ENCODE measurements around the gene KLK6.

The KLK6 gene

GRCh38 chr19:50922317-50922853 lies 47.0 kb downstream of the KLK6 start:
- no peak overlapping the region for H3K27ac Mint-ChIP-seq
- H3K4me1 Mint-ChIP-seq (ENCODE audit: low read depth) = peaks cover 9% of the 10 kb centered on the region

GRCh38 chr19:50921426-50922316 lies 47.7 kb downstream of the KLK6 start:
- Mint-ChIP-seq H3K27me3 (ENCODE audit: low read depth) (peaks cover 18% of the 10 kb centered on the region), H3K36me3 (ENCODE audit: low read depth) (no peaks in the 10 kb centered on the region), H3K9me3 (no peaks in the 10 kb centered on the region), H3K4me1 (ENCODE audit: low read depth) (peaks cover 9% of the 10 kb centered on the region), H3K4me3 (no peak overlapping the region), H3K27ac (no peak overlapping the region)
- DNase-seq (ENCODE audit: low spot score) = no peak

More at GRCh38 chr19:50922317-50922853, 47.0 kb downstream of the KLK6 start:
- Mint-ChIP-seq H3K9me3 (no peaks in the 10 kb centered on the region), H3K27me3 (ENCODE audit: low read depth) (peaks cover 15% of the 10 kb centered on the region), H3K36me3 (ENCODE audit: low read depth) (no peaks in the 10 kb centered on the region), H3K4me3 (no peak overlapping the region)
- peak; percentile 74 for DNase-seq (ENCODE audit: low spot score)

GRCh38 chr19:50916069-50916468 lies 53.3 kb downstream of the KLK6 start:
- H3K4me3 Mint-ChIP-seq = no peak overlapping the region
- no peaks in the 10 kb centered on the region for H3K4me1 Mint-ChIP-seq (ENCODE audit: low read depth)
- no peaks in the 10 kb centered on the region for H3K36me3 Mint-ChIP-seq (ENCODE audit: low read depth)
- peaks cover 9% of the 10 kb centered on the region for H3K27me3 Mint-ChIP-seq (ENCODE audit: low read depth)
- no peak overlapping the region for H3K27ac Mint-ChIP-seq
- no peaks in the 10 kb centered on the region for H3K9me3 Mint-ChIP-seq
- DNase-seq (ENCODE audit: low spot score) = no peak

DNA sequence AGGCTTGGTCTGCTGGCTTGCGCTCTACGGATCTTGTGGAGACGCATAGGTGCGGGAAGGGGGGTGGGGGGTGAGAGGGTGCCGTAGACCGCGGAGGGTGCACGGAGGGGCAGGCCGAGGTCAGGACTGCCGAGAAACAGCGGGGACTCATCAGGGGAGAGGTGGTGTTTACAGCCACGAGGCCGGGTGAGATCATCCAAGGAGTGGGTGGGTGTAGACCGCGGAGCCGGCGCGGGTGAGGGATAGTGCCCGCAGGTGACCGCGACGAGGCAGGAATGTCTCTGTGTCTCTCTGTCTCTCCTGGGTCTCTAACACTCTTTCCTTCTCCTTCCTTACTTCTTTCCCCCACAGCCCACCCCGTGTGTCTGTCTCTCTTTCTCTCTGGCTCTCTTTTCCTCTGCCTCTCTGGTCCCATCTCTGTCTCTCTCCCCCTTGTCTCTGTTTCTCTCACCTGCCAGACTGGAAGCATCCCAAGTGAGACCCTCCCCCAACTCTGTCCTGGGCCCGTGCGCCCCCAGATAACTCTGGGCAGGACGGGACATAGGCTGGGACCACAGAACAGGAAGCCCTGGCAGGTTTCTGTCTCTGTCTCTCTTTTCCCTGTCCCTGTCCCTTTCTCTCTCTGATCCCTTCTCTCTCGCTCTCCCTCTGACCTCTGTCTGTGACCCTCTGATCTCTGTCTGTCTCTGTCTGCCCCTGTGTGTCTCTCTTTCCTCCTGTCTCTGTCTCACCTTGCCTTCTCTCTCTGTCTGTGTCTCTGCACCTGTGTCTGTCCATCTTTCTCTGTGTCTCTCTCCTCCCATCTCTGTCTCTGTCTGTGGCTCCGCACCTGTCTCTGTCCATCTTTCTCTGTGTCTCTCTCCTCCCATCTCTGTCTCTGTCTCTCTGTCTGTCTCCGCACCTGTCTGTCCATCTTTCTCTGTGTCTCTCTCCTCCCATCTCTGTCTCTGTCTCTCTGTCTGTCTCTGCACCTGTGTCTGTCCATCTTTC lies 56.4 kb downstream of the KLK6 start:
- peaks cover 5% of the 10 kb centered on the region for H3K4me1 Mint-ChIP-seq (ENCODE audit: low read depth)
- H3K4me3 Mint-ChIP-seq = no peak overlapping the region
- DNase-seq (ENCODE audit: low spot score) = peak; percentile 56
- H3K36me3 Mint-ChIP-seq (ENCODE audit: low read depth) = no peaks in the 10 kb centered on the region
- H3K9me3 Mint-ChIP-seq = no peaks in the 10 kb centered on the region
- no peak overlapping the region for H3K27ac Mint-ChIP-seq
- peaks cover 32% of the 10 kb centered on the region for H3K27me3 Mint-ChIP-seq (ENCODE audit: low read depth)

DNA sequence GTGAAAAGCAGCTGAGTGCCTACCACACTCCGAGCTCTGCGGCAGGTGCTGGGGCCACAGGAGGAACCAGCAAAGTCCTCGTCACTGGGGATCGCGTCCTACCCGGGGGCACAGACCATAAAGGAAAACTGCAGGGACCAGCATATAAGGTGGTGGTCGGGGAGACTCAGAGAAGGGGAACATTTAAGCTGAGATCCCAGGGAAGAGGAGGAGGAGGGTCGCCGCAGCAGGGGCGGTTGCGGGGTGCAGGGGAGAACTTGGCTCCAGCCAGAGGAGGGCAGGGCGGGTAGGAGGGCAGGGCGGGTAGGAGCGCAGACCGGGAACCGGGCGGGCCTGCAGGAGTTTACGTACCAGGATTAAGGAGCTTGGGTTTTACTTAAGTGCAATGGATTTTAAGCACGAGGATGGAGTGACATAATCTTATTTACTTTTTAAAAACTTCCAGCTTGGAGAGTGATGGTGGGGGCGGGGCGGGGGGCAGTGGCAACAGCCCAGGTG lies 57.2 kb downstream of the KLK6 start:
- Mint-ChIP-seq H3K4me1 (ENCODE audit: low read depth) (peaks cover 5% of the 10 kb centered on the region), H3K4me3 (no peak overlapping the region), H3K27me3 (ENCODE audit: low read depth) (peaks cover 33% of the 10 kb centered on the region), H3K27ac (no peak overlapping the region), H3K9me3 (no peaks in the 10 kb centered on the region), H3K36me3 (ENCODE audit: low read depth) (no peaks in the 10 kb centered on the region)
- no peak for DNase-seq (ENCODE audit: low spot score)

- H3K4me3 Mint-ChIP-seq = no peak within 1 kb of the TSS
These were observed 57.9 kb downstream of the KLK6 start, which contains the start of gene KLK4 for GRCh38 chr19:50911206-50912101. KLK4 (minus strand) TSS chr19:50911395; CDS start chr19:50910738, 657 bp downstream.

GRCh38 chr19:50910722-50911121 lies 58.7 kb downstream of the KLK6 start:
- Mint-ChIP-seq H3K27ac (no peak overlapping the region), H3K9me3 (no peaks in the 10 kb centered on the region), H3K4me3 (no peak overlapping the region), H3K36me3 (ENCODE audit: low read depth) (no peaks in the 10 kb centered on the region), H3K4me1 (ENCODE audit: low read depth) (peaks cover 5% of the 10 kb centered on the region), H3K27me3 (ENCODE audit: low read depth) (peaks cover 30% of the 10 kb centered on the region)
- DNase-seq (ENCODE audit: low spot score) = no peak

More at GRCh38 chr19:50911206-50912101, 57.9 kb downstream of the KLK6 start, which contains the start of gene KLK4:
- Mint-ChIP-seq H3K36me3 (ENCODE audit: low read depth) (no peaks in the 10 kb centered on the region), H3K27me3 (ENCODE audit: low read depth) (peaks cover 30% of the 10 kb centered on the region), H3K4me1 (ENCODE audit: low read depth) (peaks cover 5% of the 10 kb centered on the region), H3K27ac (no peak within 1 kb of the TSS), H3K9me3 (no peaks in the 10 kb centered on the region)
- DNase-seq (ENCODE audit: low spot score) = no peak

- Mint-ChIP-seq H3K9me3 (no peaks in the 10 kb centered on the region), H3K4me1 (ENCODE audit: low read depth) (peaks cover 5% of the 10 kb centered on the region), H3K4me3 (peak overlapping the region; percentile 55), H3K36me3 (ENCODE audit: low read depth) (no peaks in the 10 kb centered on the region), H3K27ac (no peak overlapping the region), H3K27me3 (ENCODE audit: low read depth) (peaks cover 30% of the 10 kb centered on the region)
- peak; percentile 44 for DNase-seq (ENCODE audit: low spot score)
These were observed 59.9 kb downstream of the KLK6 start for GRCh38 chr19:50909240-50910070.
